ENCODE data around the gene ATP8A2. TPM values are rescaled to one million over a fixed set of nuclear protein-coding genes. Genes with fewer than 3 reads are reported as not detected.

Gene ATP8A2
- total and polyA plus RNA-seq, 10 of the 15 experiments (the other 5 are each of a cell fraction or from before 2014, with no cell fraction given) = 0.01 to 0.04 (median 0.04) TPM; not detected in 7

GRCh38 chr13:25887962-25888655, 516.3 kb downstream of the ATP8A2 start (continued):
- no peak for TF ChIP-seq E2F4 (IDR thresholded peaks at IDR 0.05; ENCODE audit: low read depth, low read length)

GRCh38 chr13:25890671-25891212, 519.0 kb downstream of the ATP8A2 start:
- SMC1A ChIA-PET (ENCODE audit: uncharacterized antibody, unreplicated experiment) = no interaction called here
- no TSS peak for BruUV-seq (replicated peaks)
- no peak for FAIRE-seq
- no peak overlapping the region for H2AFZ ChIP-seq (ENCODE audit: control insufficient read depth, low read depth, low read length)
- TF ChIP-seq STAT3 (IDR thresholded peaks at IDR 0.05; ENCODE audit: low read depth, low read length) (no peak), ZSCAN29 (IDR thresholded peaks at IDR 0.05) (no peak), CBX3 (IDR thresholded peaks at IDR 0.05; ENCODE audit: borderline replicate concordance, low read depth) (no peak)
- no peaks in the 10 kb centered on the region for H3K4me1 ChIP-seq (ENCODE audit: control insufficient read depth, insufficient read depth, low read length)
- RAD21 ChIA-PET (ENCODE audit: unreplicated experiment) = no interaction called here
- POLR2A ChIA-PET = no interaction called here
- 0% methylated on average over 4 of the region's 4 CpGs for WGBS (ENCODE audit: insufficient coverage, insufficient replicate concordance, low lambda C conversion rate, missing lambda C conversion rate)
- H3K27me3 ChIP-seq (replicated peaks in 1 of 2; ENCODE audit: control insufficient read depth in 2 of 2, insufficient read depth in 2 of 2, low read length in 1 of 2) = no peaks in the 10 kb centered on the region
- CTCF ChIA-PET = no interaction called here
- H3K79me2 ChIP-seq (ENCODE audit: control insufficient read depth, insufficient read depth, low read length) = no peaks in the 10 kb centered on the region
- H3K4me2 ChIP-seq (ENCODE audit: control insufficient read depth, insufficient read depth) = no peak overlapping the region
- no peak overlapping the region for H3K27ac ChIP-seq (ENCODE audit: control insufficient read depth, insufficient read depth)
- H3K9ac ChIP-seq (ENCODE audit: control insufficient read depth, insufficient read depth, low read length) = no peak overlapping the region
- in situ Hi-C loops (cut with MboI) = loop anchor here (10.0 kb wide), 1 partner anchor 56 kb away; no protein-coding TSS in a partner anchor
- H3K4me3 ChIP-seq = no peak overlapping the region
- H3K36me3 ChIP-seq (ENCODE audit: control insufficient read depth in 2 of 2, insufficient read depth in 2 of 2, low read length in 1 of 2) = no peaks in the 10 kb centered on the region
- intact Hi-C loops (cut with micrococcal nuclease; ENCODE audit: unreplicated experiment) = no loop called here
- H3K9me3 ChIP-seq (replicated peaks; ENCODE audit: control insufficient read depth, insufficient read depth, low read length) = no peaks in the 10 kb centered on the region
- no peaks in the 10 kb centered on the region for H4K20me1 ChIP-seq (ENCODE audit: control insufficient read depth, insufficient read depth)
- DNase-seq (ENCODE audit: low read depth, low spot score) = no peak
- ATAC-seq = no peak

Measured in GM12878 (cell line).